H9 (cell line): ENCODE data around the gene RGS14. TPM values are rescaled to one million over a fixed set of nuclear protein-coding genes. Genes with fewer than 3 reads are reported as not detected.
A peak's percentile ranks its signal among the peaks of the same experiment; 100 is the strongest.

Experiments
- DNase-seq: peaks from one replicate; pipeline ENCODE4 v3.0.0-alpha.2; 2017
- H2AFZ ChIP-seq: one replicate; pipeline ENCODE4 v1.6.1; 2013; ENCODE audit warnings: mild to moderate bottlenecking, low read length, control low read depth, moderate library complexity
- H2AK5ac ChIP-seq: 2 replicates; pipeline ENCODE4 v1.6.1; 2013; ENCODE audit warnings: low read length, control low read depth, mixed read lengths; ENCODE audit not compliant: insufficient read length
- H2BK120ac ChIP-seq: one replicate; pipeline ENCODE4 v1.6.1; 2013; ENCODE audit warnings: low read depth, mild to moderate bottlenecking, low read length, control low read depth, inconsistent platforms; ENCODE audit not compliant: poor library complexity, severe bottlenecking
- H2BK12ac ChIP-seq: 2 replicates; pipeline ENCODE4 v1.6.1; 2013; ENCODE audit warnings: low read length, control low read depth, mixed read lengths, low read depth; ENCODE audit not compliant: insufficient read length
- H2BK15ac ChIP-seq: 2 replicates; pipeline ENCODE4 v1.6.1; 2013; ENCODE audit warnings: low read depth, low read length, control low read depth
- H2BK20ac ChIP-seq: one replicate; pipeline ENCODE4 v1.6.1; 2013; ENCODE audit warnings: low read depth, mild to moderate bottlenecking, low read length, control low read depth, inconsistent platforms; ENCODE audit not compliant: poor library complexity, severe bottlenecking
- H2BK5ac ChIP-seq: 2 replicates; pipeline ENCODE4 v1.6.1; 2013; ENCODE audit warnings: low read length, control low read depth, mixed read lengths; ENCODE audit not compliant: insufficient read length
- H3K14ac ChIP-seq: 2 replicates; pipeline ENCODE4 v1.6.1; 2013; ENCODE audit warnings: low read length, control low read depth; ENCODE audit not compliant: insufficient read depth
- H3K18ac ChIP-seq: 2 replicates; pipeline ENCODE4 v1.6.1; 2013; ENCODE audit warnings: low read depth, mild to moderate bottlenecking, mixed read lengths, low read length, control low read depth; ENCODE audit not compliant: insufficient read length
- H3K23ac ChIP-seq: 2 replicates; pipeline ENCODE4 v1.6.1; 2013; ENCODE audit warnings: low read length, control low read depth, mixed read lengths, low read depth; ENCODE audit not compliant: insufficient read length
- H3K23me2 ChIP-seq: 2 replicates; pipeline ENCODE4 v1.6.1; 2013; ENCODE audit warnings: low read depth, mild to moderate bottlenecking, mixed read lengths, low read length, control low read depth; ENCODE audit not compliant: insufficient read length, poor library complexity, severe bottlenecking
- H3K27ac ChIP-seq: 2 replicates; pipeline ENCODE4 v1.5.1; 2013; ENCODE audit warnings: low read length, control low read depth, mixed read lengths, low read depth; ENCODE audit not compliant: insufficient read length
- H3K27me3 ChIP-seq: 2 replicates; pipeline ENCODE4 v1.6.1; 2013; ENCODE audit warnings: low read length, control low read depth, inconsistent platforms; ENCODE audit not compliant: insufficient read depth
- H3K4ac ChIP-seq: 2 replicates; pipeline ENCODE4 v1.6.1; 2013; ENCODE audit warnings: low read depth, mild to moderate bottlenecking, control low read depth, inconsistent platforms, low read length, moderate library complexity
- H3K4me1 ChIP-seq: 2 replicates; pipeline ENCODE4 v1.6.1; 2013; ENCODE audit warnings: low read length, control low read depth, inconsistent platforms; ENCODE audit not compliant: insufficient read depth
- H3K4me2 ChIP-seq: 2 replicates; pipeline ENCODE4 v1.6.1; 2013; ENCODE audit warnings: low read length, control low read depth, mixed read lengths; ENCODE audit not compliant: insufficient read length, insufficient read depth
- H3K56ac ChIP-seq: 2 replicates; pipeline ENCODE4 v1.6.1; 2013; ENCODE audit warnings: low read depth, mild to moderate bottlenecking, mixed read lengths, low read length, control low read depth; ENCODE audit not compliant: insufficient read length
- H3K79me1 ChIP-seq: 2 replicates; pipeline ENCODE4 v1.6.1; 2013; ENCODE audit warnings: low read depth, mild to moderate bottlenecking, moderate library complexity, low read length, control low read depth, inconsistent platforms; ENCODE audit not compliant: insufficient read depth, poor library complexity, severe bottlenecking
- H3K79me2 ChIP-seq: 2 replicates; pipeline ENCODE4 v1.6.1; 2013; ENCODE audit warnings: low read length, control low read depth, inconsistent platforms; ENCODE audit not compliant: insufficient read depth
- H3K9ac ChIP-seq: 2 replicates; pipeline ENCODE4 v1.6.1; 2013; ENCODE audit warnings: low read length, control low read depth, mixed read lengths; ENCODE audit not compliant: insufficient read length; ENCODE audit errors: extremely low read depth
- H3K9me3 ChIP-seq: one replicate; pipeline ENCODE4 v1.6.1; 2013; ENCODE audit warnings: low read depth, low read length, inconsistent platforms; ENCODE audit not compliant: control insufficient read depth
- H3T11ph ChIP-seq: one replicate; pipeline ENCODE4 v1.6.1; 2013; ENCODE audit warnings: mild to moderate bottlenecking, low read length, control low read depth, inconsistent platforms
- H4K20me1 ChIP-seq: one replicate; pipeline ENCODE4 v1.6.1; 2013; ENCODE audit not compliant: control insufficient read depth, insufficient read length, insufficient read depth
- H4K5ac ChIP-seq: 2 replicates; pipeline ENCODE4 v1.6.1; 2013; ENCODE audit warnings: low read depth, mild to moderate bottlenecking, mixed read lengths, low read length, control low read depth; ENCODE audit not compliant: insufficient read length
- H4K8ac ChIP-seq: replicated peaks from 2 replicates; pipeline ENCODE4 v1.6.1; 2013; ENCODE audit warnings: low read length, control low read depth, mixed read lengths, low read depth; ENCODE audit not compliant: insufficient read length
- H4K91ac ChIP-seq: 2 replicates; pipeline ENCODE4 v1.6.1; 2013; ENCODE audit warnings: low read depth, mild to moderate bottlenecking, moderate library complexity, mixed read lengths, low read length, control low read depth; ENCODE audit not compliant: insufficient read length
- H3K27ac Mint-ChIP-seq, 3 experiments: 2 replicates in 2 of 3; 3 replicates in 1 of 3; pipeline ENCODE4 v1.8.0; 2020 to 2021; ENCODE audit warnings: mixed read lengths in 3 of 3, mild to moderate bottlenecking in 1 of 3, moderate library complexity in 1 of 3
- H3K27me3 Mint-ChIP-seq: 2 replicates; pipeline ENCODE4 v1.8.0; 2021; ENCODE audit warnings: low read depth, mild to moderate bottlenecking, moderate library complexity, mixed read lengths
- H3K36me3 Mint-ChIP-seq, 3 experiments: 2 replicates in 2 of 3; 3 replicates in 1 of 3; pipeline ENCODE4 v1.8.0; 2020 to 2021; ENCODE audit warnings: low read depth in 3 of 3, mixed read lengths in 3 of 3; ENCODE audit not compliant: insufficient read depth in 1 of 3
- H3K4me1 Mint-ChIP-seq, 2 experiments: 2 replicates each; pipeline ENCODE4 v1.8.0; 2020; ENCODE audit warnings: mixed read lengths in 2 of 2
- H3K4me3 Mint-ChIP-seq, 2 experiments: 2 replicates in 1 of 2; 3 replicates in 1 of 2; pipeline ENCODE4 v1.8.0; 2020 to 2021; ENCODE audit warnings: mild to moderate bottlenecking in 2 of 2, mixed read lengths in 2 of 2, moderate library complexity in 1 of 2
- H3K9me3 Mint-ChIP-seq, 2 experiments: 2 replicates in 1 of 2; 3 replicates in 1 of 2; pipeline ENCODE4 v1.8.0; 2020; ENCODE audit warnings: mild to moderate bottlenecking in 2 of 2, mixed read lengths in 2 of 2, moderate library complexity in 1 of 2
- CTCF ChIP-seq: fragments of 200-600 bp; sonication (generic); conservative IDR thresholded peaks from 3 replicates; pipeline ENCODE4 v1.8.0; 2021; ENCODE audit warnings: antibody characterized with exemption, mild to moderate bottlenecking
- WGBS: extraction: QIAGEN DNeasy Blood & Tissue Kit; methylation state at CpG from one replicate; pipeline ENCODE4 v1.1.7; 2013; ENCODE audit warnings: missing lambda C conversion rate, low lambda C conversion rate, mixed read lengths; ENCODE audit not compliant: insufficient read length; ENCODE audit errors: extremely low coverage; 5-methylcytosine and 5-hydroxymethylcytosine counted together
- total RNA-seq: library from RNA; stranded (reverse); gene quantifications from 2 replicates; pipeline ENCODE4 v1.2.1, GENCODE V29; 2021

Gene RGS14
- total RNA-seq, 1 experiment from 2014 or later, result 12.3 TPM

DNA sequence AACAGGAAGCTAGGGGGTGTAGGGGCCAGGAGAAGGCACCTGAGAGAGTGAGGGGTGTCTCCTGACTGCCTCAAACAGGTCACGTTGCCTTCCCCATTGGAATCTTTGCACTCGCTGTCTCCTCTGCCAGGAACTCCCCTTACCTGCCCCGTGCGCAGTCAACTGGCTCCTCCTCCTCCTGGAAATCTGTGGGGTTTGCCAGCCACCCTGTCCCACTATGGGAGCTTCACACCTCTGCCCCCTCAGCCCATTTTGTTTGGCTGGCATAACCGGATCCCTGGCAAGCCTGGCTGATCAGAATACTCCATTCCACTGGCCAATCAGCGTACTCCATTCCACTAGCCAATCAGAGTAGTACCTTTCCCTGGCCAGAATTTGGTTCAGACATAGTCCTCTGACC, 16.1 kb downstream of the RGS14 start:
- H2BK12ac ChIP-seq, result no peak overlapping the region
- DNase-seq, result peak; percentile 65
- no peak overlapping the region for H2BK20ac ChIP-seq
- no peak overlapping the region for H3K27ac ChIP-seq
- H4K8ac ChIP-seq, result no peak overlapping the region
- H3K4me2 ChIP-seq, result no peak overlapping the region
- H3K27me3 ChIP-seq, result no peaks in the 10 kb centered on the region
- no peak overlapping the region for H2AFZ ChIP-seq
- H3K79me2 ChIP-seq, result no peaks in the 10 kb centered on the region
- Mint-ChIP-seq H3K4me3 (peak overlapping the region in 1 of 2 experiments; percentile 55; a peak in 3 of 5 replicates), H3K36me3 (peaks cover 2 to 15% (median 3%) of the 10 kb centered on the region in 3 experiments), H3K9me3 (no peaks in the 10 kb centered on the region; a peak in 1 of 5 replicates), H3K27me3 (peaks cover 3% of the 10 kb centered on the region), H3K27ac (peak overlapping the region in 1 of 3 experiments; percentile 83; a peak in 3 of 7 replicates), H3K4me1 (peaks cover 30 to 50% of the 10 kb centered on the region in 2 experiments)
- H3K9ac ChIP-seq, result no peak overlapping the region
- H4K20me1 ChIP-seq, result no peaks in the 10 kb centered on the region
- H2BK120ac ChIP-seq, result no peak overlapping the region
- H4K5ac ChIP-seq, result no peak overlapping the region
- H3T11ph ChIP-seq, result no peak overlapping the region
- H3K56ac ChIP-seq, result no peak overlapping the region
- no CpG with 5 or more reads among the region's 6 CpGs for WGBS
- H3K14ac ChIP-seq, result no peak overlapping the region
- no peak overlapping the region for H2AK5ac ChIP-seq
- H3K79me1 ChIP-seq, result no peaks in the 10 kb centered on the region
- H2BK15ac ChIP-seq, result no peak overlapping the region
- no peak overlapping the region for H4K91ac ChIP-seq
- H3K4ac ChIP-seq, result no peak overlapping the region
- H3K9me3 ChIP-seq, result no peaks in the 10 kb centered on the region
- H3K4me1 ChIP-seq, result peaks cover 4% of the 10 kb centered on the region; the same call in 1 of the 2 replicates
- H3K23me2 ChIP-seq, result peaks cover 4% of the 10 kb centered on the region
- TF ChIP-seq CTCF, result 0 out of 3 replicates have a peak, but pooled peaks have one; percentile 21
- no peak overlapping the region for H3K18ac ChIP-seq
- no peak overlapping the region for H2BK5ac ChIP-seq
- no peak overlapping the region for H3K23ac ChIP-seq
